HCT116 (cell line): ENCODE results near the gene KERA. TPM values are rescaled to one million over a fixed set of nuclear protein-coding genes. Genes with fewer than 3 reads are reported as not detected.

Experiments
- ATAC-seq: fragments of 200-7000 bp; cut with Tn5 transposase; 2 replicates; pipeline ENCODE4 v1.9.1; 2020; ENCODE audit warnings: mild to moderate bottlenecking, moderate library complexity
- BruUV-seq: library from RNA; stranded (reverse); fragments of 400-500 nt; replicated peaks from 2 replicates; lab custom pipeline; 2021; lab: Mats Ljungman, UMichigan
- CTCF ChIA-PET: fragments of 300-600 bp; sonication (Branson Sonifier 250); formaldehyde crosslinking; loops from one replicate; lab custom pipeline; 2021; ENCODE audit warnings: antibody characterized with exemption; lab: Charles Lee
- POLR2A ChIA-PET: fragments of 300-600, 350-600 bp; sonication (Branson Sonifier 250); formaldehyde crosslinking; loops from one replicate; lab custom pipeline; 2021; ENCODE audit warnings: antibody characterized with exemption; lab: Charles Lee
- RAD21 ChIA-PET, 2 experiments: fragments of 300-600 bp; sonication (Branson Sonifier 250); formaldehyde crosslinking; loops; one replicate each; lab custom pipeline; 2023; ENCODE audit warnings: low total read pairs in 2 of 2; ENCODE audit not compliant: uncharacterized antibody in 2 of 2, unreplicated experiment in 2 of 2, low non-redundant PET in 1 of 2; lab: Charles Lee
- DNase-seq: peaks from one replicate; pipeline ENCODE4 v3.0.0-alpha.2; 2010; ENCODE audit warnings: low read depth, low spot score
- H2AFZ ChIP-seq: fragments of 200-600 bp; shearing (Covaris generic), sonication (generic); 2 replicates; pipeline ENCODE4 v1.6.1; 2017; ENCODE audit warnings: low read depth, mixed run types, mixed read lengths, antibody characterized with exemption, low read length; ENCODE audit not compliant: poor library complexity, severe bottlenecking
- H3K27ac ChIP-seq: 2 replicates; pipeline ENCODE4 v1.5.1; 2012; ENCODE audit warnings: low read depth, low read length
- H3K27me3 ChIP-seq: fragments of 200-600 bp; sonication (generic); 2 replicates; pipeline ENCODE4 v1.6.1; 2016; ENCODE audit warnings: mixed run types, low read length, mixed read lengths; ENCODE audit not compliant: insufficient read depth
- H3K36me3 ChIP-seq, 2 experiments: fragments of 200-500 bp in 1 of 2; fragments of 200-600 bp in 1 of 2; sonication (Bioruptor generic) in 1 of 2; sonication (generic) in 1 of 2; 2 replicates each; pipeline versions ENCODE4 v1.5.1 to v1.6.1; 2014 to 2016; ENCODE audit warnings: low read length in 2 of 2, inconsistent platforms in 1 of 2, mixed read lengths in 1 of 2, mixed run types in 1 of 2; ENCODE audit not compliant: insufficient read depth in 2 of 2, control insufficient read depth in 1 of 2
- H3K4me1 ChIP-seq, 2 experiments: fragments of 200-600 bp in 1 of 2; sonication (generic) in 1 of 2; 2 replicates each; pipeline versions ENCODE4 v1.5.1 to v1.6.1; 2012 to 2017; ENCODE audit warnings: low read length in 2 of 2, inconsistent platforms in 1 of 2, mild to moderate bottlenecking in 1 of 2, mixed read lengths in 1 of 2, mixed run types in 1 of 2, moderate library complexity in 1 of 2; ENCODE audit not compliant: insufficient read depth in 2 of 2, control insufficient read depth in 1 of 2
- H3K4me2 ChIP-seq: fragments of 200-600 bp; sonication (generic); 2 replicates; pipeline ENCODE4 v1.6.1; 2017; ENCODE audit warnings: mixed run types, low read length, mixed read lengths
- H3K4me3 ChIP-seq, 2 experiments: fragments of 200-600 bp in 1 of 2; sonication (generic) in 1 of 2; replicated peaks in 1 of 2; 2 replicates each; pipeline ENCODE4 v1.5.1; 2011 to 2016; ENCODE audit warnings: low read length in 2 of 2, control low read depth in 1 of 2, low read depth in 1 of 2, mild to moderate bottlenecking in 1 of 2, mixed read lengths in 1 of 2, mixed run types in 1 of 2
- H3K79me2 ChIP-seq: fragments of 200-600 bp; sonication (generic); 2 replicates; pipeline ENCODE4 v1.6.1; 2017; ENCODE audit warnings: mild to moderate bottlenecking, mixed run types, low read length, moderate library complexity, mixed read lengths; ENCODE audit not compliant: insufficient read depth
- H3K9ac ChIP-seq: fragments of 200-600 bp; sonication (generic); 2 replicates; pipeline ENCODE4 v1.6.1; 2016; ENCODE audit warnings: low read length, mixed read lengths
- H3K9me2 ChIP-seq: fragments of 200-600 bp; sonication (generic), shearing (Covaris generic); 2 replicates; pipeline ENCODE4 v1.6.1; 2017; ENCODE audit warnings: mixed run types, mild to moderate bottlenecking, moderate library complexity; ENCODE audit not compliant: insufficient read depth
- H3K9me3 ChIP-seq, 2 experiments: fragments of 200-500 bp in 1 of 2; fragments of 200-600 bp in 1 of 2; sonication (Bioruptor generic) in 1 of 2; sonication (generic) in 1 of 2; 2 replicates each; pipeline ENCODE4 v1.6.1; 2014 to 2017; ENCODE audit warnings: low read length in 2 of 2, mixed read lengths in 2 of 2, inconsistent platforms in 1 of 2, low read depth in 1 of 2, mild to moderate bottlenecking in 1 of 2, mixed run types in 1 of 2, moderate library complexity in 1 of 2; ENCODE audit not compliant: control insufficient read depth in 1 of 2, insufficient read depth in 1 of 2
- H4K20me1 ChIP-seq: fragments of 200-600 bp; sonication (generic), shearing (Covaris generic); 2 replicates; pipeline ENCODE4 v1.6.1; 2017; ENCODE audit warnings: mixed run types, mild to moderate bottlenecking, moderate library complexity; ENCODE audit not compliant: insufficient read depth
- ATF3 ChIP-seq: IDR thresholded peaks from 2 replicates; pipeline ENCODE4 v1.6.1; 2012
- ELF1 ChIP-seq: IDR thresholded peaks from 2 replicates; pipeline ENCODE4 v1.6.1; 2012; ENCODE audit warnings: low read depth, borderline replicate concordance
- EZH2 ChIP-seq: fragments of 200-600 bp; sonication (generic); IDR thresholded peaks from 2 replicates; pipeline ENCODE4 v1.6.1; 2017; ENCODE audit warnings: antibody characterized with exemption, mixed run types
- EZH2phosphoT487 ChIP-seq: fragments of 200-600 bp; IDR thresholded peaks from 2 replicates; pipeline ENCODE4 v1.6.1; 2018; ENCODE audit warnings: antibody characterized with exemption, borderline replicate concordance
- JUND ChIP-seq: IDR thresholded peaks from 2 replicates; pipeline ENCODE4 v1.6.1; 2012
- MAX ChIP-seq: IDR thresholded peaks from 2 replicates; pipeline ENCODE4 v1.6.1; 2012
- RAD21 ChIP-seq: IDR thresholded peaks from 2 replicates; pipeline ENCODE4 v1.6.1; 2012; ENCODE audit warnings: low read depth, mild to moderate bottlenecking
- REST ChIP-seq: IDR thresholded peaks from 2 replicates; pipeline ENCODE4 v1.6.1; 2012; ENCODE audit warnings: low read depth
- YY1 ChIP-seq: IDR thresholded peaks from 2 replicates; pipeline ENCODE4 v1.6.1; 2011; ENCODE audit warnings: low read length, low read depth, moderate library complexity, mild to moderate bottlenecking; ENCODE audit not compliant: insufficient replicate concordance; ENCODE audit errors: extremely low read depth
- ZFX ChIP-seq: fragments of 450-650 bp; IDR thresholded peaks from 2 replicates; pipeline ENCODE4 v1.6.1; 2017
- intact Hi-C: fragments of 100-400 bp; cut with micrococcal nuclease; formaldehyde crosslinking; loops from 2 replicates; pipeline ENCODE4 v1.10.0; 2022
- total RNA-seq: library from RNA; stranded (reverse); gene quantifications from one replicate; pipeline ENCODE4 v1.2.1, GENCODE V29; 2021; ENCODE audit not compliant: unreplicated experiment

The KERA gene
- total RNA-seq, 1 experiment from 2014 or later, result not detected

- ChIA-PET RAD21 (no interaction called here), CTCF (no interaction called here), POLR2A (no interaction called here)
- Histone ChIP-seq H3K4me2 (no peak overlapping the region), H2AFZ (no peak overlapping the region), H3K27ac (no peak overlapping the region), H3K9me2 (no peaks in the 10 kb centered on the region), H3K4me1 (no peaks in the 10 kb centered on the region), H3K9ac (no peak overlapping the region), H3K79me2 (no peaks in the 10 kb centered on the region), H3K27me3 (no peaks in the 10 kb centered on the region), H3K36me3 (no peaks in the 10 kb centered on the region), H4K20me1 (no peaks in the 10 kb centered on the region), H3K9me3 (no peaks in the 10 kb centered on the region), H3K4me3 (no peak overlapping the region)
- DNase-seq, result no peak
- no peak for ATAC-seq
- intact Hi-C loops, result no loop called here
- TF ChIP-seq JUND (no peak), ATF3 (no peak), REST (no peak), RAD21 (no peak), ELF1 (no peak), ZFX (no peak), EZH2phosphoT487 (no peak), MAX (no peak), YY1 (no peak), EZH2 (no peak)
- BruUV-seq, result no TSS peak
Measured at GRCh38 chr12:91072931-91073330, 15.1 kb upstream of the KERA start.
